GM21529 (cell line): ENCODE measurements around the gene LIN28A.

ENCODE experiments used
- ATAC-seq: cut with Tn5 transposase; IDR thresholded peaks from one replicate; pipeline ENCODE4 v1.9.1; 2021; ENCODE audit not compliant: unreplicated experiment

LIN28A gene

GRCh38 chr1:26478159-26478558 lies 67.5 kb downstream of the LIN28A start:
- ATAC-seq = no peak

DNA sequence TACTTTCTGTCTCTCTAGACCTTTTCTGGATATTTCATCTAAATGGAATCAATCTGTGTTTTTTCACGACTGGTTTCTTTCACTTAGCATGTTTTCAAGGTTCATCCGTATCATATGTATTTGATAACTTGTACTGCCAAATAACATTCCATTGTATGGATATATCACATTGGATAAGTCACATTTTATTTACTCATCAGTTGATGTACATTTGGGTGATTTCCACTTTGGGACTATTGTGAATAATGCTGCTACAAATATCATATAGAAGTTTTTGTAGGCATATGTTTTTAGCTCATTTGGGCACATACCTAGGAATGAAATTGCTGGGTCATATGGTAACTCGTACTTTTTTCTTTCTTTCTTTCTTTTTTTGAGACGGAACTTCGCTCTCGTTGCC lies 68.4 kb downstream of the LIN28A start:
- ATAC-seq = no peak
